ENCODE results near the gene ISM1.

ISM1 gene

GRCh38 chr20:13277663-13278295 lies 56.7 kb downstream of the ISM1 start:
- DNase-seq = peak in 1 of 10 donors; percentile 44
- intact Hi-C loops (cut with DNase I) = no loop called here

DNA sequence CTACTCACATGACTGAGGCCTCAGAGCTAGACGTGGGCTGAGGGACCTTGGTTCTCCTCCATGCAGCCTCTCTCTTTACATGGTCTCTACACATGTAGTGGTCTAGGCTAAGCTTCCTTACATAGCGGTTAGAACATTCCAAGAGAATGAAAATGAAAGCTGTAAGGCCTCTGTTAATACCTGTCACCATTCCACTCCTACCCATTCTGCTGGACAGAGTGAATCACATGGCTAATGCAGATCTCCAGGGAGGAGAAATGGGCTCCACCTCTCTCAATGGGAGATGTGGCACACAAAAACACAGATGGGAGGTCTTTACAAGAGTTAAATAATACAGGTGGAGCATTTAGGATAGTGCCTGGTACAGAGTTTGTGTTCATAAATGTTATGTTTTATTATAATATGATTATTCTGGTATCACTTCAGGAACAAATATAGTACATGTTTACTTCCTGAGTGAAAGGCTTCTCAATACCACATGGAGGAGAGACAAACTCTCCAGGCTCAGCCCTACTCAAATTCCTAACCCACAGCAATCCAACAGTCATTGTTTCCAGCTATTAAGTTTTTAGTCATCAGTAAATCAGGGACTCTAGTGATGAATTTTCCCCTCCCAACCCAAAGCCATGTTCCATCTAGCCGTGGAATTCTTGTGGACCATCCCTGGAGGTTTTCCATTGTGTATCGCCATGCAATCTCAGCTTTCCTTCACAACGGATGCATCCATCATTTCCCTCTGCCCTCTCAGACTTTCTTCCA lies 57.9 kb downstream of the ISM1 start:
- no peak for DNase-seq
- intact Hi-C loops (cut with DNase I) = no loop called here

DNA sequence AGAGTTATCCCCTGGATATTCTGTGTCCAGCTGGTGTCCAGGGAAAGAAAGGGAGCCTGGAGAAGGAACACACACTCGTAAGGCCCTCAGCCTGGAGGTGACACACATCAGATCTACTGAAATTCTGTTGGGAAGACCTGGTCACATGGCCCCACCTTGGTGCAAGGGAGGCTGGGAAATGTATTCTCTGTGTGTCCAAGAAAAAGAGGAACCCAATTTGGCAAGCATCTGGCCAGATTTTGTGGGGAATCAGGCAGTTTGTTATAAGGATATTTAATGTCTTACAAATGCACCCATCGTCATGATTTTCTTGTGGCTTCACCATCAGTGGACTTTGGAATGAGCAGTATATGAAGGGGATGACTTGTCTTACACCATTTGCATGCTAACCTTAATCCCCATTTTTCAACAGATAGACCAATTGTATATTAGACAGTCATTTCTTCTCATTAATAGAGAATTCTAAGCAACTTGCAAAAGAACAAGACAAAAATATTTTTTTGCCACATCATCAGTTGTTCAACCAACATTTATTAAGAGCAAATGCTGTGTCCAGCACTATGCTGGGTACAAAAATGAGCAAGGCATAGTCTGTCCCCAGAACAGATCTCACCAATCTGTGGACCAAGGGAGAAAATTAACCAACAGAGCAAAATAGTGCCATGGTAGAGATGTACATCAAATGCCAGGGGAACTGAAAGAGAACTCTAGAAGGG lies 59.7 kb downstream of the ISM1 start:
- DNase-seq = no peak
- intact Hi-C loops (cut with DNase I) = no loop called here

GRCh38 chr20:13283869-13284829 lies 63.1 kb downstream of the ISM1 start:
- intact Hi-C loops (cut with DNase I) = no loop called here
- no peak for DNase-seq

DNA sequence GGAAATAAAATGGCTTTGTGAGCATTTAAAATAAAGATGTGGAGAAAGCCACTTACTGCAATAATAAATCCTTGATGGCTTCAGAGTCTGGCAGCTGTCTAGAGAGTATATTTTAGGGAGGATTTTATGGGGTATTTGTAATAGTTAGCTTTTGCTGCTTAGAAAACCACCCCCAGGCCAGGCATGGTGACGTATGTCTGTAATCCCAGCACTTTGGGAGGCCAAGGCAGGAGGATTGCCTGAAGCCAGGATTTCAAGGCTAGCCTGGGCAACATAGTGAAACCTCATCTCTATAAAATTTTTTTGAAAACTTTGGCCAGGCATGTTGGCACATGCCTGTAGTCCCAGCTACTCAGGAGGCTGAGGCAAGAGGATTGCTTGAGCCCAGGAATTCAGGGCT lies 63.8 kb downstream of the ISM1 start:
- intact Hi-C loops (cut with DNase I) = no loop called here
- no peak for DNase-seq

DNA sequence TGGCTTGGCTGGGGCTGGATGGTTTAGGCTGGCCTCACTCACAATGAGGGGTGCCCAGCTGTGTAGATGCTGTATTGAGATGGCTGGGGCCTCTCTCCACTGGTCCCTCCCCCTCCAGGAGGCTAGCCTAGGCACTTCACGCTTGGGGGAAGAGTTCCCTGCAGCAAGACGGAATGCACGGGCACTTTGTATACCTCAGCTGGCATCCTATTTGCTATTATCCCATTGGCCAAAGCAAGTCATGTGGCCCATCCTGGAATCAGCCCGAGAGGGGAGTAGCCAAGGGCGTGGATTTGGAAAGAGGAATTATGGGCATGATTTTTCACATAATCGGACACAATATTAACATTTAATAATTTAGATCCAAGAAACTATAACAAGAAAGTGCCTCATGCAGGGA lies 64.3 kb downstream of the ISM1 start:
- intact Hi-C loops (cut with DNase I) = no loop called here

DNA sequence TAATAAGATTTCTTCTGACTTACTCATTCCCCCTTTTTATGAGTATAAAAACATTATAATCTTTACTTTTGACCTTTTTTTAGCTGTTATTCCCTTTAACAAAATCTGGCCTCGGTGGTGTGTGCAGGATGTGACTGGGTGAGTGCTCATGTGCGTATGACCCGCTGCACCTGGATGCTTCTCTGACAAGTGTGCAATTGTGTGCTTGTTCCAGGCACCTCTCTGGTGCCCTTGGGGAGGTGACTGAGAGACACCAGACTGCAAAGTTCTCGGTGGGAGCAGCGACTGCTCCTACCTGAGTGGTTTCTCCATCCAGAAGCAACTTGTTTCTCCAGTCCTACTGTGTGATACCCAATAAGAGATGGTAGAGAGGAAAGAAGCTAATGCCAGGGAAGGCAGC lies 65.0 kb downstream of the ISM1 start:
- DNase-seq = no peak
- intact Hi-C loops (cut with DNase I) = no loop called here

More for the DNA sequence above, 64.3 kb downstream of the ISM1 start:
- DNase-seq = peak in 1 of 10 donors; percentile 44

DNA sequence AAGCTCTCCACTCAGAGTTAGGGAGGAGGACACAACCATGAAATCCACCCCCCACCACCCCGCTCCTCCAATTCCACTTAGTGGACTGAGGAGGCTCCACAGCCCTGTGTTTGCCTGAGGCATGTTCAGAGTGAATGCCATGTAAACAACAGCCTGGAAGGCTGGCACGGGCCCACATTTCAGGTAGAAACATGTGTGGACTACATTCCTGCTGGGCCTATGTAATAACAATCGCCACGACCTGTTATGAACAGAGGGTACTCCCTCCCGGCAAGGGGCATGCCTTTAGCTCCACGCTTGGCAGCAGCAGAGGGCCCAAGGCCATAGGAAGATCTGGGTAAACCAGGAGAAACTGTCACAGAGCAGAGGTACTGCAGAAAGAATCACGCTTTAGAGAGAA lies 65.5 kb downstream of the ISM1 start:
- peak in 1 of 10 donors; percentile 61 for DNase-seq
- intact Hi-C loops (cut with DNase I) = no loop called here

DNA sequence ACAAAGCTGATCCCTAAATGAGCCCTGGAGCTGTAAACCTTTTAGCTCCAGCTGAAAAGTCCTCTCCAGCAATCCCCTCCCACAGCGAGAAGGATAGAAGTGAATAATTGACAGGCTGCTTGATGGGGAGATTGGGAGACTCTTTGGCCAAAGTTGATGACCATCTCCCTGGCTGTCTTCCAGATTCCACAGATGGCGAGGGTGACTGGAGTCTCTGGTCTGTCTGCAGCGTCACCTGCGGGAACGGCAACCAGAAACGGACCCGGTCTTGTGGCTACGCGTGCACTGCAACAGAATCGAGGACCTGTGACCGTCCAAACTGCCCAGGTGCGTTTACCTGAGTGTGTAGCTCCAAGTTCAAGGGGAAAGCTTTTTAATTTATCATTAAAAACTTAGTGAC lies 67.3 kb downstream of the ISM1 start:
- DNase-seq = peak in 1 of 10 donors; percentile 77
- intact Hi-C loops (cut with DNase I) = no loop called here

DNA sequence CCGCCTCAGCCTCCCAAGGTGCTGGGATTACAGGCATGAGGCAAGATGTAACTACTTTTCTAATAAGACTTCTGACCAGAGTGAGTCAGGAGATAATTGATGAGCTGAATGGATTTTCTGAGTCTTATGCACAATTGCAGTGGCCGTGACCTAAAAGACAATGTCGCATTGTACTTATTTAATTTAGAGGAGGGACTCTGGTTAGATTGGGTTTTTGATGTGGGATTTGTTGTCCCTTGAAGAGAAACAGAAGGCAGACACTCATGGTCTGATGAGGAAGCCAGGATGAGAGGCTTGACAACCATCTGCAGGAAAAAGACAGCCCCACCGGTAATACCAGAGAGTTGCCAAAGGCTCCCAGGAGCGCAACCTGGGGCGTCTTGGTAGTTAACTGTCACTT lies 68.0 kb downstream of the ISM1 start:
- intact Hi-C loops (cut with DNase I) = no loop called here
- no peak for DNase-seq

- DNase-seq = no peak
- intact Hi-C loops (cut with DNase I) = no loop called here
These were observed 69.7 kb downstream of the ISM1 start for GRCh38 chr20:13290724-13291123.

- intact Hi-C loops (cut with DNase I) = no loop called here
- no peak for DNase-seq
These were observed 70.1 kb downstream of the ISM1 start for GRCh38 chr20:13291157-13291556.

DNA sequence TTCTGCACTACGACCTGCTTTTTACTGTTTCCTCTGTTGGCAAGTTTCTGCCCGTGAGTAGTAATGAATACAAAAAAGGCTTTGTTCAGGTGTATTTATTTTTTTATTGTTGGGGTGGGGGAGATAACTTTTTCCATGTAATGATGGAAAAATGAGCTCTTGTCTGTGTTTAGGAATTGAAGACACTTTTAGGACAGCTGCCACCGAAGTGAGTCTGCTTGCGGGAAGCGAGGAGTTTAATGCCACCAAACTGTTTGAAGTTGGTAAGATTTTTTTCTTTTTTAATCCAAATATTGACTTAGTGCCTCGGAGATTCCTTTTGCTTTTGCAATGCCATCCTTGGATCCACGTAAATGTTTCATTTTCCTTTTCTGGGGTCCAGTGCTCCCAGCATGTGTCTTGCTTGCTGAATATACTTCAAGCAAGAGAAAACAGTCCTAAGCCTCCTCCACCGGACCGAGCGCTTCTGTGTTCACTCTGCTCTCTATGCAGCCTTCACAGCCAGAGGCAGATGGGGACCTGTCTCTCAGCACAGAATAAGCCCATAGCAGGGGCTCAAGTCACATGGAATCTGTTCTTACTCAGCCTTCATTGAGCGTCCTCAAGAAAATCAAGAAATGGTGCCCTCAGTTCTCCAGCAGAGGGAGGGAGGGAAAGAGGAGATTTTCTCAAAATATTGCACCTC lies 71.3 kb downstream of the ISM1 start:
- intact Hi-C loops (cut with DNase I) = no loop called here

DNA sequence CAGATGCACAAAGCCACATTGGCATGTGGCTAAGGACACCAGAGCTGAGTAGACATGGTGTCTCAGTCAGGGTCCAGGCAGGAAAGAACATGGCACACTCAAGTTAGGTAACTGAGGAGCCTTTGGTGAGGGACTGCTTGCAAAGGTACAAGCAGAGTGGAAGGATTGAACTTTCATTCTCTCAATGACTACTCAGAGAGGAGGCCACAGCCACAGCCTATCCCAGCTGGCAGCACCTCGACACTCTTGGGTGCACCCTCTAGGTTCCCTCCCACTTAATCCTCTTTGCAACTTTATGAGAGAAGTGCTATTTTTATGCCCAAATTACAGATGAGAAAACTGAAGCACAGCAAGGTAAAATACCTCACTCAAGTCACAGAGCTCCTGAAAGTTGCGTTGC lies 73.4 kb downstream of the ISM1 start:
- no peak for DNase-seq
- intact Hi-C loops (cut with DNase I) = no loop called here

More for the DNA sequence above, 71.3 kb downstream of the ISM1 start:
- DNase-seq = no peak

GRCh38 chr20:13295637-13296036 lies 74.6 kb downstream of the ISM1 start:
- intact Hi-C loops (cut with DNase I) = no loop called here
- DNase-seq = no peak

GRCh38 chr20:13296070-13296469 lies 75.0 kb downstream of the ISM1 start:
- intact Hi-C loops (cut with DNase I) = no loop called here
- no peak for DNase-seq

- no peak for DNase-seq
- intact Hi-C loops (cut with DNase I) = no loop called here
These were observed 76.2 kb downstream of the ISM1 start for GRCh38 chr20:13297147-13297899.

GRCh38 chr20:13298692-13299373 lies 77.8 kb downstream of the ISM1 start:
- DNase-seq = peak in 1 of 10 donors; percentile 86
- intact Hi-C loops (cut with DNase I) = no loop called here

DNA sequence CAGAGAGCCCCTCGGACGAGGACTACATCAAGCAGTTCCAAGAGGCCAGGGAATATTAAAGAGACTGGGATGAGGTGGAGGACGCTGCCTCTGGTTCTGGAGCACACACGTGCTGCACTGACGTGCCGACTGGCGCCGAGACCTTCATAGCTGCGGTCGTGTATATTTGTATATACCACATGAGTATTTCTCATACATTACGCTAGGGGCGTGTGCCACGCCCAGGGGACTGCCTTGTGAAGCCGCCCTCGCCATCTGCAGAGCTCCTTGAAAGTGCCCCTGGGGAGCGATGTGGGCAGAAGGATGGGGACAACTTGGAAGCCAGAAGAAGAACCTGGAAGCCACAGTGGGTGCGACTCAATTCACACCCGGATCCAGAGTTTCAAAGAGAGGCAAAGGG lies 78.3 kb downstream of the ISM1 start:
- intact Hi-C loops (cut with DNase I) = no loop called here
- DNase-seq = no peak
